Hippocampal formation (tissue), 2 donors: ENCODE measurements around the gene CHD1.
"Not testable (repeated sequence)": the region's sequence is repeated elsewhere in the genome, so short reads cannot be mapped to it uniquely, and the experiment has no call there.

Source experiments
- DNase-seq, 2 donors: peaks; one replicate each; lab custom pipeline; 2025; lab: John Stamatoyannopoulos, UW

Gene CHD1

GRCh38 chr5:98928873-98929709 is at the start of gene CHD1:
CHD1 (minus strand) TSS chr5:98929007; CDS start chr5:98926386, 2,621 bp downstream.
- DNase-seq: peak; percentile 92 to 97

- no peak for DNase-seq
Observed at GRCh38 chr5:98978528-98978927, 49.7 kb upstream of the CHD1 start.

- DNase-seq: no peak
Observed at GRCh38 chr5:98977723-98978122, 48.9 kb upstream of the CHD1 start.

GRCh38 chr5:98975682-98976407 is 47.0 kb upstream of the CHD1 start:
- DNase-seq: no peak

GRCh38 chr5:98975223-98975622 is 46.4 kb upstream of the CHD1 start:
- no peak for DNase-seq

GRCh38 chr5:98969400-98969799 is 40.6 kb upstream of the CHD1 start:
- DNase-seq: no peak

GRCh38 chr5:98968056-98968564 is 39.3 kb upstream of the CHD1 start:
- no peak for DNase-seq

- no peak for DNase-seq
Observed at GRCh38 chr5:98965226-98965625, 36.4 kb upstream of the CHD1 start.

GRCh38 chr5:98964621-98965020 is 35.8 kb upstream of the CHD1 start:
- no peak for DNase-seq

- no peak for DNase-seq
Observed at GRCh38 chr5:98963019-98963418, 34.2 kb upstream of the CHD1 start.

- no peak for DNase-seq
Observed at GRCh38 chr5:98962587-98962986, 33.8 kb upstream of the CHD1 start.

GRCh38 chr5:98961665-98962344 is 33.0 kb upstream of the CHD1 start:
- no peak for DNase-seq

GRCh38 chr5:98957307-98957706 is 28.5 kb upstream of the CHD1 start:
- DNase-seq: no peak

- DNase-seq: not testable (repeated sequence)
Observed at GRCh38 chr5:98955888-98956287, 27.1 kb upstream of the CHD1 start.

- not testable (repeated sequence) for DNase-seq
Observed at GRCh38 chr5:98955471-98955870, 26.7 kb upstream of the CHD1 start.

GRCh38 chr5:98954392-98955028 is 25.7 kb upstream of the CHD1 start:
- DNase-seq: no peak

GRCh38 chr5:98942847-98943246 is 14.0 kb upstream of the CHD1 start:
- DNase-seq: no peak

- DNase-seq: no peak
Observed at GRCh38 chr5:98941131-98941883, 12.5 kb upstream of the CHD1 start.

GRCh38 chr5:98940581-98940980 is 11.8 kb upstream of the CHD1 start:
- DNase-seq: peak; percentile 5 to 33

- DNase-seq: no peak
Observed at GRCh38 chr5:98938464-98938863, 9.7 kb upstream of the CHD1 start.
